ENCODE measurements around the gene NEDD8.

Gene NEDD8

GRCh38 chr14:24262821-24263733, 30.9 kb upstream of the NEDD8 start, which contains the start of gene TGM1:
TSS of gene TGM1 (minus strand) at chr14:24263177. CDS start at chr14:24262352, 825 bp downstream.
- Histone ChIP-seq H3K9ac (ENCODE audit: insufficient read length, low read depth) (no peak within 1 kb of the TSS), H3K9me3 (ENCODE audit: insufficient read depth, low read length) (no peaks in the 10 kb centered on the region), H3K4me3 (ENCODE audit: insufficient read length, low read depth) (no peak within 1 kb of the TSS), H3K36me3 (ENCODE audit: insufficient read depth, insufficient read length, low read length) (peaks cover 33% of the 10 kb centered on the region), H3K27me3 (ENCODE audit: insufficient read depth, insufficient read length) (no peaks in the 10 kb centered on the region), H3K4me1 (ENCODE audit: insufficient read depth, insufficient read length) (peaks cover 11% of the 10 kb centered on the region)
- no peak for DNase-seq (ENCODE audit: low read depth, low spot score)
- TF ChIP-seq SUZ12 (IDR thresholded peaks at IDR 0.05; ENCODE audit: extremely low read depth, insufficient read depth, insufficient read length) (no peak), YY1 (IDR thresholded peaks at IDR 0.05; ENCODE audit: insufficient read depth, insufficient read length) (no peak), ZNF274 (IDR thresholded peaks at IDR 0.05; ENCODE audit: low read depth, low read length) (no peak)

GRCh38 chr14:24261969-24262327, 29.8 kb upstream of the NEDD8 start:
- H3K27me3 ChIP-seq (ENCODE audit: insufficient read depth, insufficient read length): no peaks in the 10 kb centered on the region
- H3K9ac ChIP-seq (ENCODE audit: insufficient read length, low read depth): no peak overlapping the region
- no peak for TF ChIP-seq YY1 (IDR thresholded peaks at IDR 0.05; ENCODE audit: insufficient read depth, insufficient read length)
- H3K9me3 ChIP-seq (ENCODE audit: insufficient read depth, low read length): no peaks in the 10 kb centered on the region
- no peak overlapping the region for H3K4me3 ChIP-seq (ENCODE audit: insufficient read length, low read depth)
- peaks cover 28% of the 10 kb centered on the region for H3K36me3 ChIP-seq (ENCODE audit: insufficient read depth, insufficient read length, low read length)
- DNase-seq (ENCODE audit: low read depth, low spot score): no peak
- peaks cover 11% of the 10 kb centered on the region for H3K4me1 ChIP-seq (ENCODE audit: insufficient read depth, insufficient read length)

GRCh38 chr14:24261256-24261968, 29.2 kb upstream of the NEDD8 start:
- no peaks in the 10 kb centered on the region for H3K9me3 ChIP-seq (ENCODE audit: insufficient read depth, low read length)
- H3K36me3 ChIP-seq (ENCODE audit: insufficient read depth, insufficient read length, low read length): peaks cover 23% of the 10 kb centered on the region
- peaks cover 11% of the 10 kb centered on the region for H3K4me1 ChIP-seq (ENCODE audit: insufficient read depth, insufficient read length)
- no peaks in the 10 kb centered on the region for H3K27me3 ChIP-seq (ENCODE audit: insufficient read depth, insufficient read length)
- H3K9ac ChIP-seq (ENCODE audit: insufficient read length, low read depth): no peak overlapping the region
- H3K4me3 ChIP-seq (ENCODE audit: insufficient read length, low read depth): no peak overlapping the region
- no peak for DNase-seq (ENCODE audit: low read depth, low spot score)
- TF ChIP-seq ZNF274 (IDR thresholded peaks at IDR 0.05; ENCODE audit: low read depth, low read length): no peak
- TF ChIP-seq SUZ12 (IDR thresholded peaks at IDR 0.05; ENCODE audit: extremely low read depth, insufficient read depth, insufficient read length): no peak
- TF ChIP-seq YY1 (IDR thresholded peaks at IDR 0.05; ENCODE audit: insufficient read depth, insufficient read length): no peak

- H3K9ac ChIP-seq (ENCODE audit: insufficient read length, low read depth): no peak overlapping the region
- H3K36me3 ChIP-seq (ENCODE audit: insufficient read depth, insufficient read length, low read length): peaks cover 20% of the 10 kb centered on the region
- DNase-seq (ENCODE audit: low read depth, low spot score): no peak
- TF ChIP-seq SUZ12 (IDR thresholded peaks at IDR 0.05; ENCODE audit: extremely low read depth, insufficient read depth, insufficient read length) (no peak), YY1 (IDR thresholded peaks at IDR 0.05; ENCODE audit: insufficient read depth, insufficient read length) (no peak), ZNF274 (IDR thresholded peaks at IDR 0.05; ENCODE audit: low read depth, low read length) (no peak)
- H3K9me3 ChIP-seq (ENCODE audit: insufficient read depth, low read length): no peaks in the 10 kb centered on the region
- H3K4me1 ChIP-seq (ENCODE audit: insufficient read depth, insufficient read length): peaks cover 11% of the 10 kb centered on the region
- no peak overlapping the region for H3K4me3 ChIP-seq (ENCODE audit: insufficient read length, low read depth)
- no peaks in the 10 kb centered on the region for H3K27me3 ChIP-seq (ENCODE audit: insufficient read depth, insufficient read length)
These were observed 28.6 kb upstream of the NEDD8 start for GRCh38 chr14:24260780-24261157.

- peaks cover 11% of the 10 kb centered on the region for H3K4me1 ChIP-seq (ENCODE audit: insufficient read depth, insufficient read length)
- no peak for TF ChIP-seq SUZ12 (IDR thresholded peaks at IDR 0.05; ENCODE audit: extremely low read depth, insufficient read depth, insufficient read length)
- no peak for TF ChIP-seq ZNF274 (IDR thresholded peaks at IDR 0.05; ENCODE audit: low read depth, low read length)
- TF ChIP-seq YY1 (IDR thresholded peaks at IDR 0.05; ENCODE audit: insufficient read depth, insufficient read length): no peak
- no peaks in the 10 kb centered on the region for H3K9me3 ChIP-seq (ENCODE audit: insufficient read depth, low read length)
- DNase-seq (ENCODE audit: low read depth, low spot score): no peak
- H3K4me3 ChIP-seq (ENCODE audit: insufficient read length, low read depth): no peak overlapping the region
- H3K36me3 ChIP-seq (ENCODE audit: insufficient read depth, insufficient read length, low read length): peaks cover 22% of the 10 kb centered on the region
- no peaks in the 10 kb centered on the region for H3K27me3 ChIP-seq (ENCODE audit: insufficient read depth, insufficient read length)
- no peak overlapping the region for H3K9ac ChIP-seq (ENCODE audit: insufficient read length, low read depth)
These were observed 28.0 kb upstream of the NEDD8 start for GRCh38 chr14:24260026-24260779.

GRCh38 chr14:24259282-24260025, 27.3 kb upstream of the NEDD8 start:
- peaks cover 28% of the 10 kb centered on the region for H3K36me3 ChIP-seq (ENCODE audit: insufficient read depth, insufficient read length, low read length)
- peaks cover 11% of the 10 kb centered on the region for H3K4me1 ChIP-seq (ENCODE audit: insufficient read depth, insufficient read length)
- no peak for DNase-seq (ENCODE audit: low read depth, low spot score)
- TF ChIP-seq ZNF274 (IDR thresholded peaks at IDR 0.05; ENCODE audit: low read depth, low read length) (no peak), SUZ12 (IDR thresholded peaks at IDR 0.05; ENCODE audit: extremely low read depth, insufficient read depth, insufficient read length) (no peak), YY1 (IDR thresholded peaks at IDR 0.05; ENCODE audit: insufficient read depth, insufficient read length) (no peak)
- H3K9ac ChIP-seq (ENCODE audit: insufficient read length, low read depth): no peak overlapping the region
- H3K27me3 ChIP-seq (ENCODE audit: insufficient read depth, insufficient read length): no peaks in the 10 kb centered on the region
- no peaks in the 10 kb centered on the region for H3K9me3 ChIP-seq (ENCODE audit: insufficient read depth, low read length)
- H3K4me3 ChIP-seq (ENCODE audit: insufficient read length, low read depth): no peak overlapping the region

Data from NT2/D1 (cell line).